ENCODE data around the gene HMCN2. TPM values are rescaled to one million over a fixed set of nuclear protein-coding genes. Genes with fewer than 3 reads are reported as not detected.

Gene HMCN2
- total RNA-seq, 1 donor from 2014 or later, result 0.15 TPM

- H3K4me1 Mint-ChIP-seq, result peaks cover 48% of the 10 kb centered on the region
- H3K27ac Mint-ChIP-seq, result no peak overlapping the region
- H3K27me3 Mint-ChIP-seq (ENCODE audit: insufficient read depth, low read depth), result peaks cover 10% of the 10 kb centered on the region
- no peak for DNase-seq (ENCODE audit: low spot score)
- no peak overlapping the region for H3K4me3 Mint-ChIP-seq
- H3K9me3 Mint-ChIP-seq, result no peaks in the 10 kb centered on the region
- no peaks in the 10 kb centered on the region for H3K27me3 ChIP-seq
- H3K9ac ChIP-seq, result no peak overlapping the region
- TF ChIP-seq, protein P1, sequence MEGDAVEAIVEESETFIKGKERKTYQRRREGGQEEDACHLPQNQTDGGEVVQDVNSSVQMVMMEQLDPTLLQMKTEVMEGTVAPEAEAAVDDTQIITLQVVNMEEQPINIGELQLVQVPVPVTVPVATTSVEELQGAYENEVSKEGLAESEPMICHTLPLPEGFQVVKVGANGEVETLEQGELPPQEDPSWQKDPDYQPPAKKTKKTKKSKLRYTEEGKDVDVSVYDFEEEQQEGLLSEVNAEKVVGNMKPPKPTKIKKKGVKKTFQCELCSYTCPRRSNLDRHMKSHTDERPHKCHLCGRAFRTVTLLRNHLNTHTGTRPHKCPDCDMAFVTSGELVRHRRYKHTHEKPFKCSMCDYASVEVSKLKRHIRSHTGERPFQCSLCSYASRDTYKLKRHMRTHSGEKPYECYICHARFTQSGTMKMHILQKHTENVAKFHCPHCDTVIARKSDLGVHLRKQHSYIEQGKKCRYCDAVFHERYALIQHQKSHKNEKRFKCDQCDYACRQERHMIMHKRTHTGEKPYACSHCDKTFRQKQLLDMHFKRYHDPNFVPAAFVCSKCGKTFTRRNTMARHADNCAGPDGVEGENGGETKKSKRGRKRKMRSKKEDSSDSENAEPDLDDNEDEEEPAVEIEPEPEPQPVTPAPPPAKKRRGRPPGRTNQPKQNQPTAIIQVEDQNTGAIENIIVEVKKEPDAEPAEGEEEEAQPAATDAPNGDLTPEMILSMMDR (IDR thresholded peaks at IDR 0.05), result peak; percentile 56
- TF ChIP-seq EZH2phosphoT487 (IDR thresholded peaks at IDR 0.05), result no peak
- no peak overlapping the region for H2AFZ ChIP-seq (replicated peaks)
- H3K27ac ChIP-seq, result no peak overlapping the region
- H3K36me3 ChIP-seq, result no peaks in the 10 kb centered on the region
- peaks cover 10% of the 10 kb centered on the region for H3K4me1 ChIP-seq
- H3K9me3 ChIP-seq (ENCODE audit: low read depth), result no peaks in the 10 kb centered on the region
- no peaks in the 10 kb centered on the region for H3K36me3 Mint-ChIP-seq
- H3K4me3 ChIP-seq, result no peak overlapping the region
- H3K79me2 ChIP-seq (ENCODE audit: low read depth), result peaks cover 7% of the 10 kb centered on the region
- peaks cover 11% of the 10 kb centered on the region for H3F3A ChIP-seq (ENCODE audit: low read depth)
- peaks cover 2% of the 10 kb centered on the region for H4K20me1 ChIP-seq (ENCODE audit: low read depth)
- H3K4me2 ChIP-seq, result no peak overlapping the region
Measured at GRCh38 chr9:130451509-130452388, 186.2 kb downstream of the HMCN2 start.

DNA sequence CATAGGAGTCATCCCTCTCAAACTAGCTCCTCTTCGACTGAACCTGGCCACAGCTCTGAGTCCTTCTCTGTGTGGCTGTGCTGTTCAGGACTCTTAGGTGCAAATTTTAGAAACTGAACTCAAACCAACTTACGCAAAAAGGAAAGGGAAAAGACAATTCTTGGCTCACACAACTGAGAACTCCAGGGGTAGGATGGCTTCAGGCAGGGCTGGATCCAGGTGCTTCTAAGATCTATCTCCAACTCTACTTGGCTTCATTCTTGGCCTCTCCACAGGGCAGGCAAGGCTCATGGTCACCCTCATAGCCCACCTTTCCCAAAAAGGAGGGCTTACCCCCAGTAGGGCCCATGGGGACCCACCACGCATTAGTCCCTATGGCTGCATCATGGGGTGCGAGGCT, 187.3 kb downstream of the HMCN2 start:
- no peaks in the 10 kb centered on the region for H4K20me1 ChIP-seq (ENCODE audit: low read depth)
- Mint-ChIP-seq H3K27me3 (ENCODE audit: insufficient read depth, low read depth) (peaks cover 6% of the 10 kb centered on the region), H3K4me1 (peaks cover 38% of the 10 kb centered on the region)

GRCh38 chr9:130453487-130453886, 187.9 kb downstream of the HMCN2 start:
- Mint-ChIP-seq H3K36me3 (no peaks in the 10 kb centered on the region), H3K4me3 (no peak overlapping the region), H3K27me3 (ENCODE audit: insufficient read depth, low read depth) (peaks cover 3% of the 10 kb centered on the region), H3K9me3 (no peaks in the 10 kb centered on the region), H3K27ac (no peak overlapping the region), H3K4me1 (peaks cover 31% of the 10 kb centered on the region)
- Histone ChIP-seq H3K4me3 (no peak overlapping the region), H3K9ac (no peak overlapping the region), H3K27me3 (no peaks in the 10 kb centered on the region), H4K20me1 (ENCODE audit: low read depth) (no peaks in the 10 kb centered on the region), H3K79me2 (ENCODE audit: low read depth) (peaks cover under 1% of the 10 kb centered on the region), H3K4me1 (no peaks in the 10 kb centered on the region), H3K9me3 (ENCODE audit: low read depth) (no peaks in the 10 kb centered on the region), H3F3A (ENCODE audit: low read depth) (no peaks in the 10 kb centered on the region), H3K4me2 (no peak overlapping the region), H2AFZ (replicated peaks) (no peak overlapping the region), H3K36me3 (no peaks in the 10 kb centered on the region), H3K27ac (no peak overlapping the region)
- no peak for DNase-seq (ENCODE audit: low spot score)
- no peak for TF ChIP-seq EZH2 (IDR thresholded peaks at IDR 0.05)

More for the DNA sequence above, 187.3 kb downstream of the HMCN2 start:
- no peaks in the 10 kb centered on the region for H3K9me3 Mint-ChIP-seq
- H3K9me3 ChIP-seq (ENCODE audit: low read depth), result no peaks in the 10 kb centered on the region
- no peaks in the 10 kb centered on the region for H3K27me3 ChIP-seq
- DNase-seq (ENCODE audit: low spot score), result no peak
- H3K4me1 ChIP-seq, result no peaks in the 10 kb centered on the region
- H3K27ac ChIP-seq, result no peak overlapping the region
- H3K4me2 ChIP-seq, result no peak overlapping the region
- peak overlapping the region; percentile 34 for H3K4me3 Mint-ChIP-seq
- TF ChIP-seq, protein P1 (IDR thresholded peaks at IDR 0.05), result no peak
- no peak for TF ChIP-seq EZH2 (IDR thresholded peaks at IDR 0.05)
- TF ChIP-seq EZH2phosphoT487 (IDR thresholded peaks at IDR 0.05), result no peak
- H3F3A ChIP-seq (ENCODE audit: low read depth), result no peaks in the 10 kb centered on the region
- no peak overlapping the region for H3K9ac ChIP-seq
- no peaks in the 10 kb centered on the region for H3K36me3 Mint-ChIP-seq
- no peaks in the 10 kb centered on the region for H3K36me3 ChIP-seq
- peaks cover 7% of the 10 kb centered on the region for H3K79me2 ChIP-seq (ENCODE audit: low read depth)
- no peak overlapping the region for H3K27ac Mint-ChIP-seq
- H2AFZ ChIP-seq (replicated peaks), result no peak overlapping the region
- no peak overlapping the region for H3K4me3 ChIP-seq

All from neural progenitor cell (in vitro differentiated cells).